Heart left ventricle (tissue), 16 donors: ENCODE data around the gene THUMPD2. TPM values are rescaled to one million over a fixed set of nuclear protein-coding genes. Genes with fewer than 3 reads are reported as not detected.
A peak's percentile ranks its signal among the peaks of the same experiment; 100 is the strongest.

Experiments
- ATAC-seq, 4 donors: fragments of 200-7000 bp; cut with Tn5 transposase; one replicate each; pipeline ENCODE4 v1.9.1; 2020 to 2022; ENCODE audit warnings: moderate library complexity in 4 of 4, mild to moderate bottlenecking in 3 of 4, moderate number of reproducible peaks in 1 of 4
- DNase-seq, 5 donors: peaks; one replicate each; pipeline ENCODE4 v3.0.0-alpha.2; 2020
- H3K27ac ChIP-seq, 12 donors: fragments of 200-600 bp; sonication (generic) in 4 of 12; one replicate each; pipeline versions ENCODE4 v1.5.0 to v1.8.0; 2016 to 2022; ENCODE audit warnings: mild to moderate bottlenecking in 2 of 12
- H3K27me3 ChIP-seq, 9 donors: fragments of 200-600 bp; sonication (generic) in 2 of 9; one replicate each; pipeline versions ENCODE4 v1.5.1 to v1.8.0; 2016 to 2022; ENCODE audit warnings: mild to moderate bottlenecking in 3 of 9
- H3K36me3 ChIP-seq, 9 donors: fragments of 200-600 bp; sonication (generic) in 2 of 9; one replicate each; pipeline versions ENCODE4 v1.5.0 to v1.8.0; 2018 to 2022; ENCODE audit warnings: mild to moderate bottlenecking in 2 of 9
- H3K4me1 ChIP-seq, 12 donors: fragments of 200-600 bp; sonication (generic) in 4 of 12; one replicate each; pipeline versions ENCODE4 v1.5.0 to v1.8.0; 2016 to 2022; ENCODE audit warnings: mild to moderate bottlenecking in 3 of 12
- H3K4me3 ChIP-seq, 12 donors: fragments of 200-600 bp; sonication (generic) in 4 of 12; one replicate each; pipeline versions ENCODE4 v1.5.0 to v1.8.0; 2017 to 2022; ENCODE audit warnings: mild to moderate bottlenecking in 9 of 12, moderate library complexity in 4 of 12
- H3K9me3 ChIP-seq, 12 donors: fragments of 200-600 bp; sonication (generic) in 4 of 12; one replicate each; pipeline versions ENCODE4 v1.5.0 to v1.8.0; 2016 to 2022; ENCODE audit warnings: mild to moderate bottlenecking in 1 of 12
- CTCF ChIP-seq, 12 donors: fragments of 200-600 bp; sonication (generic) in 4 of 12; IDR thresholded peaks; one replicate each; pipeline versions ENCODE4 v1.5.0 to v1.8.0; 2018 to 2022; ENCODE audit warnings: antibody characterized with exemption in 12 of 12, mild to moderate bottlenecking in 5 of 12
- POLR2A ChIP-seq, 2 donors: fragments of 450-650 bp; IDR thresholded peaks; one replicate each; pipeline ENCODE4 v1.6.1; 2017; ENCODE audit warnings: antibody characterized with exemption in 2 of 2, mild to moderate bottlenecking in 2 of 2, moderate library complexity in 2 of 2
- WGBS, 4 donors: extraction: QIAGEN DNeasy Blood & Tissue Kit in 2 of 4; methylation state at CpG; one replicate each; pipeline versions ENCODE4 v1.1.5 to v1.1.7; 2013 to 2018; 5-methylcytosine and 5-hydroxymethylcytosine counted together
- intact Hi-C, 10 donors: fragments of 100-400 bp; cut with DNase I; formaldehyde crosslinking; loops; one replicate each; pipeline versions ENCODE4 v1.11.1 to v1.14.2; 2022
- polyA plus RNA-seq, 2 donors: library from polyadenylated mRNA; stranded (reverse); fragments of 200-250 nt; gene quantifications; one replicate each; pipeline ENCODE4 v1.2.3, GENCODE V29; 2013
- total RNA-seq, 9 donors: library from RNA; depleted of rRNA in 2 of 9; stranded (reverse); fragments of >200 nt in 2 of 9; fragmentation: NEBNext Ultra II Directional in 3 of 9; extraction: Animal tissue kit (Norgen Biotek cat#: 25700) in 3 of 9; gene quantifications; one replicate each; pipeline versions ENCODE4 v1.1.0 to v1.2.4, GENCODE V29; 2016 to 2023
- donor health status: ischemic (EF 13 %, LVEDD 7.1; RV severe dilation, severe dysfunction).
- donor health status: healthy with polysubstance abuse.
- donor health status: DM: no; HTN: yes; CAD: no.
- donor health status: DM: no; HTN: no; CAD: no.
- donor health status: ischemic (EF 25% LVEDD 6.9; RV normal size, moderate dysfunction).
- donor health status: ischemic (EF 25% LVEDD 5.7; RV mildly dilated, moderate dysfunction).
- donor health status: healthy.
- donor health status: DM: yes; HTN: yes; CAD: no.
- donor health status: ischemic (EF 35%, LVEDD 5.7; RV mildly dilated, moderate dysfunction).
- donor health status: nonischemic (EF 11% LVEDD 7.7; RV severe dilation, severe dysfunction).
- donor health status: DM: yes; HTN: yes; CAD: no.
- donor health status: PGD.
- donor health status: ischemic (EF 29% LVEDD 5.4; RV normal size, mild dysfunction).
- donor health status: nonischemic (EF 23%, LVEDD 6.1; RV moderate dilation, normal function).

THUMPD2 gene
- total and polyA plus RNA-seq, 11 donors: 3.6 to 6.2 (median 5.3) TPM

- no peaks in the 10 kb centered on the region for H3K27me3 ChIP-seq
- no peak for DNase-seq
- peak in 3 of 4 donors; percentile 17 to 28 (median 20) for ATAC-seq
- H3K36me3 ChIP-seq: peaks cover 0 to 4% (median 0%) of the 10 kb centered on the region in 9 donors
- H3K9me3 ChIP-seq: peaks cover 0 to 7% (median 0%) of the 10 kb centered on the region in 12 donors
- intact Hi-C loops: no loop called here
- peak overlapping the region in 6 of 12 donors; percentile 82 to 93 (median 90) for H3K27ac ChIP-seq
- WGBS, 4 donors: 31 to 39% (median 33%) methylated on average over 9 of the region's 9 CpGs
- TF ChIP-seq POLR2A (IDR thresholded peaks at IDR 0.05) (no peak), CTCF (IDR thresholded peaks at IDR 0.05) (no peak)
- H3K4me3 ChIP-seq: peak overlapping the region; percentile 74 to 100 (median 94)
- H3K4me1 ChIP-seq: peaks cover 0 to 49% (median 18%) of the 10 kb centered on the region in 12 donors
Measured at GRCh38 chr2:39779341-39779851, 338 bp upstream of the THUMPD2 start.

GRCh38 chr2:39778233-39778632, 825 bp downstream of the THUMPD2 start:
- peaks cover 0 to 55% (median 24%) of the 10 kb centered on the region in 12 donors for H3K4me1 ChIP-seq
- DNase-seq: no peak
- H3K27me3 ChIP-seq: no peaks in the 10 kb centered on the region
- TF ChIP-seq CTCF (IDR thresholded peaks at IDR 0.05) (no peak), POLR2A (IDR thresholded peaks at IDR 0.05) (no peak)
- intact Hi-C loops: no loop called here
- H3K4me3 ChIP-seq: peak overlapping the region; percentile 74 to 100 (median 94)
- peak in 1 of 4 donors; percentile 28 for ATAC-seq
- peak overlapping the region in 10 of 12 donors; percentile 82 to 93 (median 90) for H3K27ac ChIP-seq
- peaks cover 0 to 4% (median 0%) of the 10 kb centered on the region in 9 donors for H3K36me3 ChIP-seq
- WGBS, 4 donors: 3 to 12% (median 8%) methylated on average over 2 of the region's 2 CpGs
- peaks cover 0 to 7% (median 0%) of the 10 kb centered on the region in 12 donors for H3K9me3 ChIP-seq

GRCh38 chr2:39772812-39773152, 6.3 kb downstream of the THUMPD2 start:
- Histone ChIP-seq H3K9me3 (peaks cover 0 to 7% (median 0%) of the 10 kb centered on the region in 12 donors), H3K4me1 (peaks cover 0 to 73% (median 32%) of the 10 kb centered on the region in 12 donors), H3K36me3 (peaks cover 0 to 33% (median 22%) of the 10 kb centered on the region in 9 donors), H3K27ac (peak overlapping the region in 1 of 12 donors; percentile 27), H3K4me3 (no peak overlapping the region), H3K27me3 (no peaks in the 10 kb centered on the region)
- intact Hi-C loops: no loop called here
- TF ChIP-seq CTCF (IDR thresholded peaks at IDR 0.05) (no peak), POLR2A (IDR thresholded peaks at IDR 0.05) (no peak)
- no peak for DNase-seq
- ATAC-seq: peak in 2 of 4 donors; percentile 24 to 48
- 70 to 90% (median 82%) methylated on average over 1 of the region's 1 CpG for WGBS, 4 donors

- TF ChIP-seq CTCF (IDR thresholded peaks at IDR 0.05): no peak
- no peak for TF ChIP-seq POLR2A (IDR thresholded peaks at IDR 0.05)
- H3K4me1 ChIP-seq: peaks cover 0 to 67% (median 26%) of the 10 kb centered on the region in 12 donors
- peaks cover 0 to 33% (median 22%) of the 10 kb centered on the region in 9 donors for H3K36me3 ChIP-seq
- intact Hi-C loops: no loop called here
- 93 to 96% (median 94%) methylated on average over 3 of the region's 3 CpGs for WGBS, 4 donors
- no peak overlapping the region for H3K4me3 ChIP-seq
- no peak for DNase-seq
- peak in 3 of 4 donors; percentile 11 to 34 (median 28) for ATAC-seq
- peaks cover 0 to 7% (median 0%) of the 10 kb centered on the region in 12 donors for H3K9me3 ChIP-seq
- peak overlapping the region in 1 of 12 donors; percentile 27 for H3K27ac ChIP-seq
- H3K27me3 ChIP-seq: no peaks in the 10 kb centered on the region
Measured at GRCh38 chr2:39772086-39772811, 6.8 kb downstream of the THUMPD2 start.
